ENCODE data around the gene CD6.

GRCh38 chr11:61055776-61056175 lies 84.3 kb downstream of the CD6 start:
- TF ChIP-seq CTCF (IDR thresholded peaks at IDR 0.05; ENCODE audit: insufficient read depth, low read depth, low read length) (no peak), EZH2 (IDR thresholded peaks at IDR 0.05; ENCODE audit: insufficient read depth, low read length) (no peak)
